DOHH2 (cell line): ENCODE results near the gene COL5A2.

Experiments
- H3F3A ChIP-seq: fragments of 200-600 bp; sonication (generic), shearing (Covaris generic); 2 replicates; pipeline ENCODE4 v1.6.0; 2016; ENCODE audit warnings: antibody characterized with exemption, mild to moderate bottlenecking; ENCODE audit not compliant: control insufficient read depth, insufficient read depth
- H3K27ac ChIP-seq: fragments of 200-600 bp; sonication (generic); 2 replicates; pipeline ENCODE4 v1.5.1; 2014; ENCODE audit warnings: low read depth, mild to moderate bottlenecking, low read length, moderate library complexity
- H3K27me3 ChIP-seq: fragments of 200-600 bp; sonication (generic); 2 replicates; pipeline ENCODE4 v1.6.1; 2014; ENCODE audit warnings: mild to moderate bottlenecking, low read length, mixed read lengths; ENCODE audit not compliant: control insufficient read depth
- H3K36me3 ChIP-seq: fragments of 200-600 bp; sonication (generic); 2 replicates; pipeline ENCODE4 v1.6.1; 2014; ENCODE audit warnings: mild to moderate bottlenecking, low read length, moderate library complexity, mixed read lengths; ENCODE audit not compliant: control insufficient read depth
- H3K4me1 ChIP-seq: fragments of 200-600 bp; sonication (generic); 2 replicates; pipeline ENCODE4 v1.6.1; 2014; ENCODE audit warnings: mild to moderate bottlenecking, low read length, mixed read lengths; ENCODE audit not compliant: control insufficient read depth
- H3K4me2 ChIP-seq: fragments of 200-600 bp; sonication (generic); 2 replicates; pipeline ENCODE4 v1.6.0; 2014; ENCODE audit warnings: mild to moderate bottlenecking, low read length, moderate library complexity
- H3K4me3 ChIP-seq: fragments of 200-600 bp; sonication (generic); 2 replicates; pipeline ENCODE4 v1.5.1; 2014; ENCODE audit warnings: mild to moderate bottlenecking, low read length, mixed read lengths
- H3K79me2 ChIP-seq: fragments of 200-600 bp; sonication (generic); 2 replicates; pipeline ENCODE4 v1.6.1; 2014; ENCODE audit warnings: mild to moderate bottlenecking, low read length, mixed read lengths; ENCODE audit not compliant: control insufficient read depth
- H3K9me2 ChIP-seq: fragments of 200-600 bp; sonication (generic); replicated peaks from 2 replicates; pipeline ENCODE4 v1.6.1; 2014; ENCODE audit warnings: mild to moderate bottlenecking, low read length, mixed read lengths; ENCODE audit not compliant: control insufficient read depth
- H3K9me3 ChIP-seq: fragments of 200-600 bp; sonication (generic); 2 replicates; pipeline ENCODE4 v1.6.1; 2014; ENCODE audit warnings: antibody characterized with exemption, low read length, mixed read lengths; ENCODE audit not compliant: control insufficient read depth, insufficient read depth
- H4K20me1 ChIP-seq: fragments of 200-600 bp; sonication (generic); 2 replicates; pipeline ENCODE4 v1.6.0; 2014; ENCODE audit warnings: low read depth, mild to moderate bottlenecking, antibody characterized with exemption, low read length, moderate library complexity; ENCODE audit not compliant: control insufficient read depth, insufficient read depth
- CTCF ChIP-seq: fragments of 200-600 bp; sonication (generic); IDR thresholded peaks from one replicate; pipeline ENCODE4 v1.5.1; 2014; ENCODE audit warnings: antibody characterized with exemption, mild to moderate bottlenecking, low read depth, low read length; ENCODE audit not compliant: poor library complexity, severe bottlenecking
- EZH2phosphoT487 ChIP-seq: fragments of 200-600 bp; sonication (generic); IDR thresholded peaks from 2 replicates; pipeline ENCODE4 v1.6.1; 2017; ENCODE audit warnings: borderline replicate concordance, mild to moderate bottlenecking, antibody characterized with exemption, low read length, moderate library complexity, mixed read lengths

Gene COL5A2

GRCh38 chr2:189109921-189110397 lies 69.6 kb downstream of the COL5A2 start:
- H3F3A ChIP-seq = no peaks in the 10 kb centered on the region
- H3K27ac ChIP-seq = no peak overlapping the region
- no peak overlapping the region for H3K4me3 ChIP-seq
- no peaks in the 10 kb centered on the region for H3K27me3 ChIP-seq
- H3K9me2 ChIP-seq = no peaks in the 10 kb centered on the region
- TF ChIP-seq CTCF (no peak), EZH2phosphoT487 (no peak)
- H3K79me2 ChIP-seq = no peaks in the 10 kb centered on the region
- no peaks in the 10 kb centered on the region for H4K20me1 ChIP-seq
- no peaks in the 10 kb centered on the region for H3K36me3 ChIP-seq
- no peaks in the 10 kb centered on the region for H3K9me3 ChIP-seq
- no peak overlapping the region for H3K4me2 ChIP-seq
- H3K4me1 ChIP-seq = no peaks in the 10 kb centered on the region

- H4K20me1 ChIP-seq = no peaks in the 10 kb centered on the region
- no peaks in the 10 kb centered on the region for H3K9me3 ChIP-seq
- H3K79me2 ChIP-seq = no peaks in the 10 kb centered on the region
- H3K27ac ChIP-seq = no peak overlapping the region
- H3K4me2 ChIP-seq = no peak overlapping the region
- H3K4me1 ChIP-seq = no peaks in the 10 kb centered on the region
- no peaks in the 10 kb centered on the region for H3K36me3 ChIP-seq
- TF ChIP-seq EZH2phosphoT487 (no peak), CTCF (no peak)
- no peaks in the 10 kb centered on the region for H3K27me3 ChIP-seq
- H3F3A ChIP-seq = no peaks in the 10 kb centered on the region
- no peaks in the 10 kb centered on the region for H3K9me2 ChIP-seq
- no peak overlapping the region for H3K4me3 ChIP-seq
Observed at GRCh38 chr2:189104934-189105333, 74.6 kb downstream of the COL5A2 start.

- H3K4me2 ChIP-seq = no peak overlapping the region
- TF ChIP-seq CTCF (no peak), EZH2phosphoT487 (no peak)
- no peak overlapping the region for H3K4me3 ChIP-seq
- no peaks in the 10 kb centered on the region for H3K27me3 ChIP-seq
- no peaks in the 10 kb centered on the region for H4K20me1 ChIP-seq
- no peaks in the 10 kb centered on the region for H3K9me3 ChIP-seq
- no peaks in the 10 kb centered on the region for H3K36me3 ChIP-seq
- no peaks in the 10 kb centered on the region for H3F3A ChIP-seq
- no peaks in the 10 kb centered on the region for H3K79me2 ChIP-seq
- H3K4me1 ChIP-seq = no peaks in the 10 kb centered on the region
- no peak overlapping the region for H3K27ac ChIP-seq
- no peaks in the 10 kb centered on the region for H3K9me2 ChIP-seq
Observed at GRCh38 chr2:189102735-189103134, 76.8 kb downstream of the COL5A2 start.

- Histone ChIP-seq H3K4me1 (no peaks in the 10 kb centered on the region), H3K27me3 (no peaks in the 10 kb centered on the region), H3F3A (no peaks in the 10 kb centered on the region), H3K4me2 (no peak overlapping the region), H3K9me2 (no peaks in the 10 kb centered on the region), H3K36me3 (no peaks in the 10 kb centered on the region), H4K20me1 (no peaks in the 10 kb centered on the region), H3K27ac (no peak overlapping the region), H3K4me3 (no peak overlapping the region), H3K79me2 (no peaks in the 10 kb centered on the region), H3K9me3 (no peaks in the 10 kb centered on the region)
- TF ChIP-seq EZH2phosphoT487 = no peak
- TF ChIP-seq CTCF = no peak
Observed at GRCh38 chr2:189097934-189098333, 81.6 kb downstream of the COL5A2 start.
